Astrocyte of the cerebellum (primary cell): ENCODE data around the gene FBXO21.
"Not testable (repeated sequence)": the region's sequence is repeated elsewhere in the genome, so short reads cannot be mapped to it uniquely, and the experiment has no call there.

ENCODE experiments used
- DNase-seq: peaks from one replicate; pipeline ENCODE4 v3.0.0-alpha.2; 2011; ENCODE audit warnings: low read depth
- H3K4me3 ChIP-seq: 2 replicates; pipeline ENCODE4 v1.5.1; 2011; ENCODE audit warnings: mild to moderate bottlenecking, low read depth, low read length, moderate library complexity
- in situ Hi-C: cut with HindIII; loops from 2 replicates; pipeline ENCODE4 v1.10.0; 2017; ENCODE audit warnings: low sequenced_read_pairs
- TF ChIP-seq, protein P1 (sequence below): IDR thresholded peaks from 2 replicates; pipeline ENCODE4 v1.5.1; 2012; ENCODE audit warnings: low read length, low read depth, moderate library complexity, mild to moderate bottlenecking; ENCODE audit errors: missing control alignments

The FBXO21 gene

DNA sequence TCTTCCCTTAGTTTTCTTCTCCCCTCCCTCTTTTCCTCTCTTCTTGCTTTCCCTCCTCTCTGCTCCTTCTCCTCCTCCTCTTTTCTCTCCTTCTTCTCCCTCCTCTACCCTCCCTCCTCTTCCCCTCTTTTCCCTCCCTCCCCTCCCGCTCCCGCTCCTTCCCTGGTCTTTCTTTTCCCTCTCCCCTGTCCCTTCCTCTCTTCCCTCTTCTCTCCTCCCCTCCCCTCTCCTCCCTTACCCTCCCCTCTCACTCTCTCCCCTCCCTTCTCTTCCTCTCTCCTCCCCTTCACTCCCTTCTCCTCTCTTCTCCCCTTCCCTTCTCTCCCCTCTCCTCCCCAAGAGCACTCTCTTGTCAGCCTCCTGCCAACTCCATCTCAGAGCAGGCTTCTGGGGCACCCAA, 17.4 kb upstream of the FBXO21 start:
- H3K4me3 ChIP-seq: no peak overlapping the region
- TF ChIP-seq, protein P1, sequence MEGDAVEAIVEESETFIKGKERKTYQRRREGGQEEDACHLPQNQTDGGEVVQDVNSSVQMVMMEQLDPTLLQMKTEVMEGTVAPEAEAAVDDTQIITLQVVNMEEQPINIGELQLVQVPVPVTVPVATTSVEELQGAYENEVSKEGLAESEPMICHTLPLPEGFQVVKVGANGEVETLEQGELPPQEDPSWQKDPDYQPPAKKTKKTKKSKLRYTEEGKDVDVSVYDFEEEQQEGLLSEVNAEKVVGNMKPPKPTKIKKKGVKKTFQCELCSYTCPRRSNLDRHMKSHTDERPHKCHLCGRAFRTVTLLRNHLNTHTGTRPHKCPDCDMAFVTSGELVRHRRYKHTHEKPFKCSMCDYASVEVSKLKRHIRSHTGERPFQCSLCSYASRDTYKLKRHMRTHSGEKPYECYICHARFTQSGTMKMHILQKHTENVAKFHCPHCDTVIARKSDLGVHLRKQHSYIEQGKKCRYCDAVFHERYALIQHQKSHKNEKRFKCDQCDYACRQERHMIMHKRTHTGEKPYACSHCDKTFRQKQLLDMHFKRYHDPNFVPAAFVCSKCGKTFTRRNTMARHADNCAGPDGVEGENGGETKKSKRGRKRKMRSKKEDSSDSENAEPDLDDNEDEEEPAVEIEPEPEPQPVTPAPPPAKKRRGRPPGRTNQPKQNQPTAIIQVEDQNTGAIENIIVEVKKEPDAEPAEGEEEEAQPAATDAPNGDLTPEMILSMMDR: no peak
- in situ Hi-C loops: no loop called here
- no peak for DNase-seq

DNA sequence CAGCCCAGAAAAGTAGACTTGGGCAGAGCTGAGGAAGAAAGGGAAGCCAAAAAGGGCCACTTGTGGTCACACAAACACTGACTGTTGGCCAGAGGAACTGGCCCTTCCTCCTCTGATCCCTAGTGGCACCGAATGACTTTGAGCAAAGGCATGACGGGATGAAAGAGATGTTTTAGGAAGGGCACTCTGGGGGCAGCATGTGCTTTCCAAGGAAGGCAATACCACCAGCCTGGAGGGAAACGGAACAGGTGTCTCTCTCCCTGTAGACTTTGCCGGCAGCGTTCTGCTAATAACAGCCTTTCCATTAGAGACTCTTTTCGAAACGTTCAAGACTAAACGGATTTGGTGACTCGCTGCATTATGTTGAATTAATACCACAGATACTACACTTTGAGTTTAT, 12.3 kb upstream of the FBXO21 start:
- in situ Hi-C loops: no loop called here

DNA sequence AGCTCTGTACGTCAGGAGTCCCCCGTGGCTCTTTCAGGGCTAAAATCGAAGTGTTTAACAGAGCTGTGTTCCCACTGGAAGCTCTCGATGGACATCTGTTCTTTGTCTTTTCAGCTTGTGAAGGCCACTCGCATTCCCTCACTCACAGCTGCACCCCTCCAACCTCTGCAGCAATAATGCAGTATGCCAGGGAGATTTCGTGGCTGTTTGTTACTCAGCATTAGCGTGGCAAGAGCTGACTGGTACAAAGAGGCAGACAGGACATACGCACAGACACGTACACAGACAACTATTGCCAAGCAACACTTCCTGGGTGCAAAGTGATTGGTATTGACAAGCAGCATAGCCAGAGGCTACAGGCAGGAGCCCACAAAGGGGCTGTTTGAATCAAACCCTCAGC, 11.8 kb upstream of the FBXO21 start:
- TF ChIP-seq, protein P1: no peak
- no peak for DNase-seq
- H3K4me3 ChIP-seq: no peak overlapping the region
- in situ Hi-C loops: no loop called here

More for the DNA sequence above, 12.3 kb upstream of the FBXO21 start:
- DNase-seq: no peak
- H3K4me3 ChIP-seq: no peak overlapping the region
- TF ChIP-seq, protein P1: no peak

DNA sequence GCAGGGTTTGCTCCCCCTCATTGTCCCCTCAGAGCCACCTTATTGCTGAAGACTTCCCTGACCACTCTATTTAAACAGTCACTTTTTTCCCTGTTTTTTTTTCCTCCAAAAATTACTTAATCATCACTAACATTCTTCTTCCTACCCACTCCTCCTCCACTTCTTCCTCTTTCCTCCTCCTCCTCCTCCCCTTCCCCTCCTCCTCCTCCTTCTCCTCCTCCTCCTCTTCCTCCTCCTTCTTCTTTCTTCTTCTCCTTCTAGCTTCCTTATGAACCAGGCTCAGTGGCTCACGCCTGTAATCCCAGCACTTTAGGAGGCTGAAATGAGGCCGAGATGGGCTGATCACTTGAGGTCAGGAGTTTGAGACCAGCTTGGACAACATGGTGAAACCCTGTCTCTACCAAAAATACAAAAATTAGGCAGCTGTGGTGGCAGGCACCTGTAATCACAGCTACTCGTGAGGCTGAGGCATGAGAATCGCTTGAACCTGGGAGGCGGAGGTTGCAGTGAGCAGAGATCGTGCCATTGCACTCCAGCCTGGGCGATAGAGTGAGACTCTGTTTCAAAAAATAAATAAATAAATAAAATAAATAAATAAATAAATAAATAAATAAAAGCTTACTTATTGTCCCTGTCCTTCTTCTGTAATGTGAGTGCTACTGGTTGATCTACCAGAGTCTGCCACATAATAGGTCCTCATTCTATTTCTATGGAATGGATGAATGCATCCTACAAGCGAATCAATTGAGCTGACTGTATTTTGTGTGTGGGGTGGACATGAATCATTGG, 9.9 kb upstream of the FBXO21 start:
- not testable (repeated sequence) for H3K4me3 ChIP-seq, DNase-seq
- in situ Hi-C loops: loop anchor here (10.0 kb wide), 1 partner anchor 655 kb away; no protein-coding TSS in a partner anchor

DNA sequence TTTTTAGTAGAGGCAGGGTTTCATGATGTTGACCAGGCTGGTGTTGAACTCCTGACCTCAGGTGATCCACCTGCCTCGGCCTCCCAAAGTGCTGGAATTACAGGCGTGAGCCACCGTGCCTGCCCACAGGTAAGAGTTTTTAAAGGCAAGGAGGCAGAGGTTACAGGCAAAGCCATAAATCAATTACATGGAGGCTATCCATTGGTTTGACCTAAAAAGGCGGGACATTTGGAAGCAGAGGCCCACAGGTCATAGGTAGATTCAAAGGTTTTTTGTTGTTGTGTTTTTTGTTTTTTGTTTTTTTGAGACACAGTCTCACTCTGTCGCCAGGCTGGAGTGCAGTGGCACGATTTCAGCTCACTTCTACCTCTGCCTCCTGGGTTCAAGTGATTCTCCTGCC, 6.1 kb upstream of the FBXO21 start:
- in situ Hi-C loops: loop anchor here (10.0 kb wide), 1 partner anchor 658 kb away; no protein-coding TSS in a partner anchor
- not testable (repeated sequence) for DNase-seq, H3K4me3 ChIP-seq

DNA sequence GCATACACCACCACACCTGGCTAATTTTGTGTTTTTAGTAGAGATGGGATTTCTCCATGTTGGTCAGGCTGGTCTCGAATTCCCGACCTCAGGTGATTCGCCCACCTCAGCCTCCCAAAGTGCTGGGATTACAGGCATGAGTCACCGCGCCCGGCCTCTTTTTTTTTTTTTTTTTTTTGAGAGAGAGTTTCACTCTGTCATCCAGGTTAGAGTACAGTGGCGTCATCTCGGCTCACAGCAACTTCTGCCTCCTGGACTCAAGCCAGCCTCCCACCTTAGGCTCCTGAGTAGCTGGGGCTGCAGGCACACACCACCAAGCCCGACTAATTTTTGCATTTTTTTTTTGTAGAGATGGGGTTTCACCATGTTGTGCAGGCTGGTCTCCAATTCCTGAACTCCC, 4.8 kb upstream of the FBXO21 start:
- DNase-seq, H3K4me3 ChIP-seq: not testable (repeated sequence)
- in situ Hi-C loops: loop anchor here (10.0 kb wide), 1 partner anchor 660 kb away; no protein-coding TSS in a partner anchor

DNA sequence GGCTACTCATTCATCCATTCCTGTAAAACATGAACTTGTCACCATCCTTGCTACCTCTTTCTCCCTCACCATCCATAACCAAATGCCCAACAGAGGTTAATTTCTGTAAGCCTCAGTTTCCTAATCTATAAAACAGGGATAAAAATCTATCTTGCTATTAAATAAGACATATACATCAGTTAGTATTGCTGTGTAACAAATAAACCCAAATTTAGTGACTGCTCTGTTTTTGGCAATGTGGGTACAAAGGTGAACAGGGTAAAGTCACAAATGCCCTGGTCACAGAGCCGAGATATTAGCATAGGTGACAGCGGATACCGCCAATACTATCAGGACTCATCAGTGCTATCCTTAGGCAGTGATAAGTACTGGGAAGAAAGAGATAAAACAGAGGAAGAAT, 3.6 kb upstream of the FBXO21 start:
- DNase-seq: no peak
- TF ChIP-seq, protein P1: no peak
- in situ Hi-C loops: loop anchor here (10.0 kb wide), 1 partner anchor 661 kb away; no protein-coding TSS in a partner anchor

DNA sequence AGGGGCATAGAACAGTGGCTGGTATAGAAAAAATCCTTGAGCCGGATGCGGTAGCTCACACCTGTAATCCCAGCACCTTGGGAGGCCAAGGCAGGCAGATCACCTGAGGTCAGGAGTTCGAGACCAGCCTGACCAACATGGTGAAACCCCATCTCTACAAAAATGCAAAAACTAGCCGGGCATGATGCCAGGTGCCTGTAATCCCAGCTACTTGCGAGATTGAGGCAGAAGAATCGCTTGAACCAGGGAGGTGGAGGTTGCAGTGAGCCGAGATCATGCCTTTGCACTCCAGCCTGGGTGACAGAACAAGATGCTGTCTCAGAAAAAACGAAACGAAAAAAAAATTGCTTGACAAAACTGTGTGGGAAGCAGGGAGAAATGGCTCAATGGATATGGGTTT, 2.3 kb upstream of the FBXO21 start:
- DNase-seq: not testable (repeated sequence)
- in situ Hi-C loops: loop anchor here (10.0 kb wide), 1 partner anchor 662 kb away; no protein-coding TSS in a partner anchor

More for the DNA sequence above, 3.6 kb upstream of the FBXO21 start:
- no peak overlapping the region for H3K4me3 ChIP-seq

More for the DNA sequence above, 2.3 kb upstream of the FBXO21 start:
- H3K4me3 ChIP-seq: not testable (repeated sequence)
